Astrocyte (in vitro differentiated cells and primary cell): ENCODE data around the gene MTA2. TPM values are rescaled to one million over a fixed set of nuclear protein-coding genes. Genes with fewer than 3 reads are reported as not detected.
"Not testable (repeated sequence)": the region's sequence is repeated elsewhere in the genome, so short reads cannot be mapped to it uniquely, and the experiment has no call there.

Source experiments
- DNase-seq: peaks from one replicate; pipeline ENCODE4 v3.0.0-alpha.2; 2010; ENCODE audit warnings: low read depth
- FAIRE-seq: peaks from 2 replicates; lab custom pipeline; 2011; peaks lifted over from hg19 to GRCh38; lab: Jason Lieb, UNC
- H2AFZ ChIP-seq: 2 replicates; pipeline ENCODE4 v1.6.0; 2012; ENCODE audit warnings: low read depth, low read length, inconsistent platforms
- H3K27ac ChIP-seq: 2 replicates; pipeline ENCODE4 v1.5.1; 2011; ENCODE audit warnings: low read depth, low read length, inconsistent platforms
- H3K27me3 ChIP-seq: 2 replicates; pipeline ENCODE4 v1.6.0; 2011; ENCODE audit warnings: low read length, inconsistent platforms; ENCODE audit not compliant: insufficient read depth
- H3K36me3 ChIP-seq: 2 replicates; pipeline ENCODE4 v1.5.1; 2011; ENCODE audit warnings: low read length, inconsistent platforms; ENCODE audit not compliant: insufficient read depth
- H3K4me1 ChIP-seq: 2 replicates; pipeline ENCODE4 v1.5.1; 2011; ENCODE audit warnings: low read length, inconsistent platforms; ENCODE audit not compliant: insufficient read depth
- H3K4me2 ChIP-seq: 2 replicates; pipeline ENCODE4 v1.6.0; 2012; ENCODE audit warnings: low read length, inconsistent platforms
- H3K4me3 ChIP-seq: 2 replicates; pipeline ENCODE4 v1.5.1; 2011; ENCODE audit warnings: low read depth, mild to moderate bottlenecking, low read length, inconsistent platforms; ENCODE audit not compliant: insufficient read depth
- H3K79me2 ChIP-seq: 2 replicates; pipeline ENCODE4 v1.6.0; 2012; ENCODE audit warnings: mild to moderate bottlenecking, low read length, inconsistent platforms; ENCODE audit not compliant: insufficient read depth
- H3K9ac ChIP-seq: 2 replicates; pipeline ENCODE4 v1.6.0; 2012; ENCODE audit warnings: mild to moderate bottlenecking, low read length, inconsistent platforms
- H3K9me3 ChIP-seq: 2 replicates; pipeline ENCODE4 v1.5.1; 2012; ENCODE audit warnings: low read depth, mild to moderate bottlenecking, low read length, inconsistent platforms; ENCODE audit not compliant: insufficient read depth
- H4K20me1 ChIP-seq: 2 replicates; pipeline ENCODE4 v1.6.0; 2012; ENCODE audit warnings: low read length, inconsistent platforms; ENCODE audit not compliant: insufficient read depth
- H3K27ac Mint-ChIP-seq: one replicate; pipeline ENCODE4 v1.8.0; 2021; ENCODE audit warnings: mild to moderate bottlenecking, mixed read lengths; ENCODE audit not compliant: unreplicated experiment
- H3K27me3 Mint-ChIP-seq: one replicate; pipeline ENCODE4 v1.8.0; 2021; ENCODE audit warnings: low read depth, mixed read lengths; ENCODE audit not compliant: unreplicated experiment
- H3K36me3 Mint-ChIP-seq: one replicate; pipeline ENCODE4 v1.8.0; 2021; ENCODE audit warnings: low read depth, mixed read lengths; ENCODE audit not compliant: unreplicated experiment
- H3K4me1 Mint-ChIP-seq: one replicate; pipeline ENCODE4 v1.8.0; 2021; ENCODE audit warnings: low read depth, mixed read lengths; ENCODE audit not compliant: unreplicated experiment
- H3K4me3 Mint-ChIP-seq: one replicate; pipeline ENCODE4 v1.8.0; 2021; ENCODE audit warnings: mild to moderate bottlenecking, moderate library complexity, mixed read lengths; ENCODE audit not compliant: unreplicated experiment
- H3K9me3 Mint-ChIP-seq: one replicate; pipeline ENCODE4 v1.8.0; 2021; ENCODE audit warnings: mild to moderate bottlenecking, mixed read lengths; ENCODE audit not compliant: unreplicated experiment
- CTCF ChIP-seq: IDR thresholded peaks from 2 replicates; pipeline ENCODE4 v1.5.1; 2011; ENCODE audit warnings: low read depth, mild to moderate bottlenecking, inconsistent platforms, low read length, moderate library complexity; ENCODE audit not compliant: insufficient read depth
- EZH2 ChIP-seq: IDR thresholded peaks from 2 replicates; pipeline ENCODE4 v1.6.1; 2012; ENCODE audit warnings: mild to moderate bottlenecking, low read length, inconsistent platforms; ENCODE audit not compliant: insufficient read depth
- total RNA-seq: library from RNA; stranded (reverse); gene quantifications from 2 replicates; pipeline ENCODE4 v1.2.1, GENCODE V29; 2021

The MTA2 gene
- total RNA-seq, 1 donor from 2014 or later: 136 TPM

GRCh38 chr11:62591448-62592145 is 10.1 kb downstream of the MTA2 start, which contains the start of gene TUT1:
Gene TUT1 (minus strand): TSS chr11:62591523. CDS start chr11:62591485, 38 bp downstream.
- Mint-ChIP-seq H3K27me3 (no peaks in the 10 kb centered on the region), H3K4me3 (peak within 1 kb of the TSS; percentile 93), H3K27ac (peak within 1 kb of the TSS; percentile 96), H3K36me3 (peaks cover 31% of the 10 kb centered on the region), H3K9me3 (no peaks in the 10 kb centered on the region), H3K4me1 (peaks cover 7% of the 10 kb centered on the region)
- Histone ChIP-seq H3K27me3 (no peaks in the 10 kb centered on the region), H3K4me2 (peak within 1 kb of the TSS; percentile 93), H4K20me1 (peaks cover 36% of the 10 kb centered on the region), H3K9ac (peak within 1 kb of the TSS; percentile 95), H3K4me1 (peaks cover 10% of the 10 kb centered on the region), H2AFZ (peak within 1 kb of the TSS; percentile 81), H3K4me3 (peak within 1 kb of the TSS; percentile 96), H3K9me3 (no peaks in the 10 kb centered on the region), H3K27ac (peak within 1 kb of the TSS; percentile 80), H3K36me3 (peaks cover 35% of the 10 kb centered on the region), H3K79me2 (peaks cover 39% of the 10 kb centered on the region)
- DNase-seq: peak; percentile 99
- FAIRE-seq: peak; percentile 64
- TF ChIP-seq EZH2: no peak
- no peak for TF ChIP-seq CTCF

DNA sequence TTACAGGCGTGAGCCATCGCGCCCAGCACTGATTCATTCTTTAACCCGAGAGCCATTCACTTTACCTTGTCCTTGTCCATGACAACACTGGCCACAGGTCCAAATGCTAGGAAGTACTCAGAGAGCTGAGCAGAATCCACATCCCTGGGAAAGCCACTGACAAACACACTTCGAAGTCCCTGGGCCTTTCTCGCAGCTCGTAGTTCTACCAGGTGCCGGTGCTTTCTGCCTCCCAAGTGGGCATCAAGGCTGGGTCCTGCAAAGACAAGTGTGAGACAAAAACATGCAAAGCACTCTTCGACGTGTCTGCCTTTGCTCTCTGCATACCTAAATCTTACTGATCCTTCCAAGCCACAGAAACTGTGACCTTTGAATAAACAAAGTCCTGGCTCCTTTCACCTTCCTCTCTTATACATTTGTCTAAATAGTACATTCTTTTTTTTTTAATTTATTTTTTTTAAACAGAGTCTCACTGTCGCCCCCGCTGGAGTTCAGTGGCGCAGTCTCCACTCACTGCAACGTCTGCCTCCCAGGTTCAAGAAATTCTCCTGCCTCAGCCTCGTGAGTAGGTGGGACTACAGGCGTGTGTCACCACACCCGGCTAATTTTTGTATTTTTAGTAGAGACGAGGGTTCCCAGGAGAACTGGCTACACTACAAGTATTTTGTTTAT is 12.6 kb downstream of the MTA2 start:
- DNase-seq: no peak
- H2AFZ ChIP-seq: no peak overlapping the region
- peak overlapping the region; percentile 69 for H3K27ac Mint-ChIP-seq

GRCh38 chr11:62585356-62585755 is 16.3 kb downstream of the MTA2 start:
- not testable (repeated sequence) for H3K4me1 Mint-ChIP-seq, H3K27me3 Mint-ChIP-seq, H3K27me3 ChIP-seq, H3K27ac Mint-ChIP-seq, H2AFZ ChIP-seq, H3K27ac ChIP-seq, H3K9me3 Mint-ChIP-seq, H3K4me2 ChIP-seq, H3K9me3 ChIP-seq, H3K4me3 Mint-ChIP-seq, H3K4me1 ChIP-seq, FAIRE-seq, H3K4me3 ChIP-seq, H4K20me1 ChIP-seq, DNase-seq, H3K9ac ChIP-seq
- Histone ChIP-seq H3K79me2 (peaks cover 22% of the 10 kb centered on the region), H3K36me3 (peaks cover 24% of the 10 kb centered on the region)
- peaks cover 11% of the 10 kb centered on the region for H3K36me3 Mint-ChIP-seq

More for the DNA sequence above, 12.6 kb downstream of the MTA2 start:
- TF ChIP-seq CTCF (peak; percentile 17), EZH2 (no peak)
- Histone ChIP-seq H3K4me1 (peaks cover 10% of the 10 kb centered on the region), H3K4me3 (no peak overlapping the region), H3K36me3 (peaks cover 25% of the 10 kb centered on the region), H3K9ac (no peak overlapping the region), H3K9me3 (no peaks in the 10 kb centered on the region), H3K27ac (no peak overlapping the region), H3K4me2 (no peak overlapping the region), H3K27me3 (no peaks in the 10 kb centered on the region), H4K20me1 (peaks cover 13% of the 10 kb centered on the region), H3K79me2 (peaks cover 31% of the 10 kb centered on the region)
- H3K9me3 Mint-ChIP-seq: no peaks in the 10 kb centered on the region
- peaks cover 12% of the 10 kb centered on the region for H3K36me3 Mint-ChIP-seq
- no peak for FAIRE-seq
- H3K27me3 Mint-ChIP-seq: no peaks in the 10 kb centered on the region
- H3K4me3 Mint-ChIP-seq: peak overlapping the region; percentile 93
- H3K4me1 Mint-ChIP-seq: peaks cover 7% of the 10 kb centered on the region

DNA sequence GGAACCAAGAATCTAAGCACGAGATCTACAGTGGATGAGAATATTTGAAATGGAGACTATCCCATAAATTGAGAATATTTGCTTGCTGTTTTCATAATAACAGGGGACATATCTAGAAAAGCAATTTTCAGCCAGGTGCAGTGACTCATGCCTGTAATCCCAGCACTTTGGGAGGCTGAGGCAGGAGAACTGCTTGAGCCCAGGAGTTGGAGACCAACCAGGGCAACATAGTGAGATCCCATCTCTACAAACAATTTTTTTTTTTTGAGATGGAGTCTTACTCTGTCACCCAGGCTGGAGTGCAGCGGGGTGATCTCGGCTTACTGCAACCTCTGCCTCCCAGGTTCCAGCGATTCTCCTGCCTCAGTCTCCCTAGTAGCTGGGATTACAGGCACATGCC is 19.9 kb downstream of the MTA2 start:
- H3K36me3 ChIP-seq: peaks cover 18% of the 10 kb centered on the region
- H3K79me2 ChIP-seq: peaks cover 14% of the 10 kb centered on the region
- H3K9me3 ChIP-seq, H3K4me3 Mint-ChIP-seq, H3K27me3 Mint-ChIP-seq, H3K36me3 Mint-ChIP-seq, H3K4me1 ChIP-seq, H3K4me3 ChIP-seq, H2AFZ ChIP-seq, DNase-seq, H3K4me1 Mint-ChIP-seq, H3K9me3 Mint-ChIP-seq, H3K27ac Mint-ChIP-seq, H3K9ac ChIP-seq, H4K20me1 ChIP-seq, H3K4me2 ChIP-seq, FAIRE-seq, H3K27me3 ChIP-seq, H3K27ac ChIP-seq: not testable (repeated sequence)
